ENCODE data around the gene STPG3.
A peak's percentile ranks its signal among the peaks of the same experiment; 100 is the strongest.
"Not testable (repeated sequence)": the region's sequence is repeated elsewhere in the genome, so short reads cannot be mapped to it uniquely, and the experiment has no call there.

The STPG3 gene

GRCh38 chr9:137234055-137234697 lies 16.9 kb upstream of the STPG3 start:
- peak in 2 of 3 experiments; percentile 53 to 71 for DNase-seq

DNA sequence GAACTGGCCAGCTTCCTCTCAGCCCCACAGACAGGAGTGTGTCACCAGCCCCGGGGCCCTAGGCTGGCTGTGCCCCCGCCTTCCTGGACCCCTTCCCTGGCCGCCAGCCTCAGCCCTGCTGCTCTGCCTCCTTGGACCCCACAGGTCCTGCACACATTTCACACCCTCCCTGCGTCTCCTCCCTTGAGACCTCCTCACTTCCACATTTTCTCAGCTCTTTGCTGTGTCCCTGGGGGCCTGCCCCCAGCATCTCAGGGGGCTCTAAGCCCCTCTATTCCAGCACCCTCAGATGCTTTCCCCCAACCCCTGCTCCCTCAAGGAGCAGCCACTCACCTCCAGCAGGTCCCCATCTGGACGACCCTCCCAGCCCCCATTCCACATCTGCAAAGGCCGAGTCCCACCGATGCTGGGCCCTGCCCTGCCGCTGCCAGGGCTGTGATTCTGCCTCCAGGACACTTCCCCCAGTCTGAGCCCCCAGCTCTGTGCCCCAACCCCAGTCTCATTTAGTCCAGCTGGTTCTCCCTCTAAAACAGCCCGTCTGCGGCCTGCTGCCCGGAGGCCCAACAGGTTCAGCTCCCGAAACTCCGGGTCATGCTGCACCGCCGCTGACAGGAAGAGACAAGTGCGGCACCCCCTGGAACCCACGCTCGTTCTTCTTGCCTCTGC lies 16.2 kb upstream of the STPG3 start:
- no peak for DNase-seq

GRCh38 chr9:137235424-137236237 lies 15.5 kb upstream of the STPG3 start:
- DNase-seq, result no peak

DNA sequence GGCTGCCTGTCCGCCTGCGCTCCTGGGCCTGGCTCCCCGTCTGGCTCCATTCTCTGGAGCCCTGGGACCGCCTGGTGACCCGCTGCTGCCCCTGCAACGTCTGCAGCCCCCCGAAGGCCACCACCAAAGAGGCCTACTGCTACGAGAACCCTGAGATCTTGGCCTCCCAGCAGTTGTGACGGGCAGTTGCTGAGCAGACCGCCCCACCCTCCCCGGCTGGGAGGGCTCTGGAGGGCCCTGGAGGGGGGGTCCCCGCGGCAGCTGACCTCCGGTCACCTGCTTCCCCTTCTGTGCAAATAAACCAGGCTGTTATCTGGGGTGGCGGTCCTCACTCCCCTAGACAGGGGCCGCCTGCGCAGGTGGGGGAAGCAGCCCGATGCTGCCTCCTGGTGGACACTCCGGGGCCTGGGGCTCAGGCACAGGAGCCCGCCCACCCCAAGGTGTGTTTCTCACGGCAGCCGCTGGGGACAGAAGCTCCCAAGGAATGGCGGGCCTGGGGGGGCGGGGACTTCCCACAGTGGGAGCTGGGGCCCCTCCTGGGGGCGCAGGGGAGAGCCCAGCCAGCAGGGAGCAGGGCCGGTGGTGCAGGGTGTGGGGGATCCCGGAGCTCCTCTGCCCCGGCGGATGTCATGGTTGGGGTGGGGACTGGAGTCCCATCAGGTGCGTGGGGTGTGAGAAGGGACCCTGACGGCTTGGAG lies 14.7 kb upstream of the STPG3 start:
- peak; percentile 68 to 91 (median 80) for DNase-seq

DNA sequence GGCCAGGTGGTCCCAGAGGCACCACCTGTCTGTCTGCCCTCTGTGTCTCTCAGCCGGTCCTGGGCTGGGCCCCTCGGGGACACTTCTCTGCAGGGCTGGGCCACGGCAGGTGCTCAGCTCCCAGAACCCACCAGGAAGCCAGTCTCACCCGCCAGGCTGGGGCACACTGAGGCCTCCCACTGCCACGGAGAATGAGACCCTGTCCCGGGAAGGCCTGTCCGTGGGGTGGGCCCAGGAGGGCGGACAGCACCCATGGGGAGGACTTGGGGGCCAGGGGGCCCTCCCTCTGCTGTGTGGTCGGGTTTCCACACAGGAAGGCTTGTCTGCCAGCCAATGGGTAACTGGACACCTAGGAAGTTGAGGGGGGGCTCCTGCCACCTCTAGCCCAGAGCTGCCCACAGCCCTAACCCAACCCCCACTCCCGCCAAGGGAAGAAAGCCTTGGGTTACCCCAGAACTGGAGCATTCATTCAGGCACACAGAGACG lies 14.1 kb upstream of the STPG3 start:
- DNase-seq, result peak in 1 of 3 experiments; percentile 23

DNA sequence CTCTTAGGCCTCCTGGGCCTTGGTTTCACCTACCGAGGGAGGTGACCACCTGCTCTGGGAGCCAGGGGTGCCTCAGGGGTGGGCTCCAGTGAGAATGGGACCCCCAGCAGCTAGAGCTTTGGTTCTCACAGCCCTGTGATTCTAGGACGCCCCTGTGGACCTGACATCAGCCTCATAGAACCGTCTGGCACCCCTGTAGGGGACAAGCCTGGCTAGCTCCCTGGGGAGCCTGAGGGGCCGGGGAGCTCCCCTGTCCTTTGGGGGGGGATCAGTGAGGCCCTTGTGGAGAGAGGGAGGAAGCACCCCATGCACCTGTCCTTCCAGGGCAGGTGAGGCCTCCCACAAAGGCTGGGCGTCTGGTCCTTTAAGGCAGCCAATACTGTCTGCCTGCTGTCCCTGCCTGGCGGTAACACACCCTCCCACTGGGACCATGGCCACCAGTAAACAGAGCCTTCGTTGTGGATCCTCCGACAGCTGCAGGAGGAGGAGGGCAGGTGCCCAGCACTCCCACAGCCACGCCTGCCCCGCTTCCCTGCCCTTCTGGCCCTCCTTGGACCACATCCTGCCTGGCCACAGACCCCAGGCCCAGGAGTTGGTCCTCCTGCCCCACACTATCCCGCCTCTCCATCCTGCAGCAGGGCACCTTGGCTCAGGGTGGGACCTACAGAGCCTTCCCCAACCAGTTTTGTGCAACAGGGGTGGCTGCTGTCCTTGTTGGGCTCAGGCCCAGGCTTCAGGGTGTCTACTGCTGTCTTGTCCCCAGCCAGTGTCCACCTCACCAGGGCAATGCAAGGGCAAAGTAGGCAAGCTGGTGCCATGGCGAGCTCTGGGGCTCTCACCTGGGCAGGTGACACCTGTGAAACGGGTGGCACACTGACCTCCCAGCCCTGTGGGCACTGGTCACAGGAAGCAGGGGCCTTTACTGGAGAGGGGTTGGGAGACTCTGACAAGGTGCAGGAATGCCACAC lies 13.0 kb upstream of the STPG3 start:
- DNase-seq, result peak; percentile 40 to 80 (median 64)

GRCh38 chr9:137239541-137240200 lies 11.4 kb upstream of the STPG3 start:
- not testable (repeated sequence) for DNase-seq

DNA sequence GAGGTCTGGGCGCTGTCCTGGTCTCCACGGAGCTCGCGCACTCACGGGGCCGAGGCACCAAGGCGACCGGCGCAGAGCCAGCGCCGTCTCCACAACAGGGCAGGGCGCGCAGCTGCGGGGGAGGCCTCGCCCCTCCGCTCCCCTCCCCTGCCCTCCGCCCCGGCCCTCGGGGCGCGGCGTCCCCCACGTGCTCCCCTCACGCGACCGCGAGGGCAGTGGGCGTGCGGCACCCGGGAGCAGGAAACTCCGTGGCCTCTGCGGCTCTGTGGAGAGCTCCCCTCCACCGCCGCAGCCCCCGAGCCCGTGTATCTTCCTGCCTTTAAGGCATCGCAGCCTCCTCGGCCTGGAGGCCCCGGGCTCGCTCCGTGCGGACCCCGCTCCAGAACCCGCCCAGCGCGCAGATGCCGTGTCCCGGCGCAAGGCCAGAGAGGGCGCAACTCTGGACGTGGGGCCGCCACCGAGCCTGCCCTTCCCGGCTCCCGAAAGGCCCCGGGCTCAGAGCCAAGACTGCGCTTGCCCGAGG lies 10.7 kb upstream of the STPG3 start:
- peak; percentile 49 to 97 (median 94) for DNase-seq

DNA sequence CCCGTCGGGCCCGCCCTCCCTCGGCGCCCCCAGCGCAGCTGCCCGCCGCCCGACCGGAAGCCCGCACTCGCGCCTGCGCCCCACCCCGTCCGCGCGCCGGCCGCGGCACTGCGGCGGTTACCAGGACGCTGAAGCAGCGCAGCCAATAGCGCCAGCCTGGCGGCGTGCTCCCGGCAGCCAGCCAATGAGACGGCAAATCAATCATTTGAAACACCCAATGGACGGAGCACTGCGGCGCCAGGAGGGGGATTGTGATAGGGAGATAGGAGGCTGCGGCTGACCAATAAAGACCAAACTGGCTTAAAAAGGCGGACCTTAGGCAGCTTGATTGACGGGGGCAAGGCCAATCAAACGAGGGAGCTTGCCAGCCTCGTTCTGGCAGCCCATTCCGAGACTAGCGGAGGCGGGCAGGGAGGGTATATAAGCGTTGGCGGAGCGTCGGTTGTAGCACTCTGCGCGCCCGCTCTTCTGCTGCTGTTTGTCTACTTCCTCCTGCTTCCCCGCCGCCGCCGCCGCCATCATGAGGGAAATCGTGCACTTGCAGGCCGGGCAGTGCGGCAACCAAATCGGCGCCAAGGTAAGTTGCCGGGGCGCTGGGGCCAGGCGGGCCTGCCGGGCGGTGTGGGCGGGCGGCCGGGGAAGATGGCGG lies 10.1 kb upstream of the STPG3 start, which contains the start of gene TUBB4B:
Gene TUBB4B, plus strand, starts transcription at position 447 of the 649 bp plus-strand sequence. Its CDS starts 74 bp downstream, at position 521.
- DNase-seq, result peak; percentile 94 to 100 (median 100)

DNA sequence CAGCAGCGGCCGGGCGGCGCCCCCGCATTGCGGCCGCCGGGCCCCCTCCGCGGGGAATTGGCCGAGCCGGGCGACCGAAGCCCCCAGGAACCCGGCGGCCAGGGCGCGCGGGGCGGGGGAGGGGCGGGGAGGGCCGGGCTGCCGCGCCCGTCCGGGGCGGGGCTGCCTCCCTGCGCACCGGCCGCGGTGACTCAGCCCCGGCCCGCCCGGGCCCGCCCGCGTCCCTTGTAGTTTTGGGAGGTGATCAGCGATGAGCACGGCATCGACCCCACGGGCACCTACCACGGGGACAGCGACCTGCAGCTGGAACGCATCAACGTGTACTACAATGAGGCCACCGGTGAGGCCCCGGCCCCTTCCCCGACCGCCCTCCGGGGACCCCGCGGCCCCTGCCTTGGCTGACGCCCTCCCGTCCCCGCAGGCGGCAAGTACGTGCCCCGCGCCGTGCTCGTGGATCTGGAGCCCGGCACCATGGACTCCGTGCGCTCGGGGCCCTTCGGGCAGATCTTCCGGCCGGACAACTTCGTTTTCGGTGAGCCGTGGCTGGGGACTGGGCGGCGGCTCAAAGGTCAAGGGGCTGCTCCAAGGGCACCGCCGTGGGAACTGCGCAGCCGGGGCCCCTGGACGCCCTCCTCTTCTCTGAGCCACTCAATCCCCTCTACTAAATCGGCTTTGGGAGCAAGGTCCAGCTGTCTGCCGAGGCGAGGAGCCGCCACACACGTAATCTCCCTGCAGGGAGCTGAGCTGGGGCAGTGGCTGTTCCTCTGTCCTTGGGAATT lies 9.4 kb upstream of the STPG3 start:
- peak in 2 of 3 experiments; percentile 45 to 72 for DNase-seq

- peak in 1 of 3 experiments; percentile 55 for DNase-seq
Measured at GRCh38 chr9:137242269-137243203, 8.6 kb upstream of the STPG3 start.

GRCh38 chr9:137243266-137243625 lies 7.8 kb upstream of the STPG3 start:
- DNase-seq, result peak in 1 of 3 experiments; percentile 48

GRCh38 chr9:137243626-137244485 lies 7.2 kb upstream of the STPG3 start:
- DNase-seq, result peak in 1 of 3 experiments; percentile 73

GRCh38 chr9:137244486-137245449 lies 6.3 kb upstream of the STPG3 start:
- DNase-seq, result peak in 2 of 3 experiments; percentile 43 to 73

Measured in NCI-H1417 (cell line).